Fibroblast of the aortic adventitia (primary cell): ENCODE results near the gene GMDS. TPM values are rescaled to one million over a fixed set of nuclear protein-coding genes. Genes with fewer than 3 reads are reported as not detected.

ENCODE experiments used
- DNase-seq: peaks from one replicate; pipeline ENCODE4 v3.0.0-alpha.2; 2010; ENCODE audit warnings: low read depth
- H3K4me3 ChIP-seq: 2 replicates; pipeline ENCODE4 v1.5.1; 2011; ENCODE audit warnings: low read depth, mild to moderate bottlenecking, control low read depth, low read length, moderate library complexity
- total RNA-seq: library from RNA; depleted of rRNA; stranded (reverse); fragments of >200 nt; gene quantifications from 2 replicates; pipeline ENCODE4 v1.2.3, GENCODE V29; 2012; ENCODE audit warnings: low replicate concordance
- TF ChIP-seq, protein P1 (sequence below): IDR thresholded peaks from 2 replicates; pipeline ENCODE4 v1.5.1; 2011; ENCODE audit warnings: mild to moderate bottlenecking, low read length, control low read depth, inconsistent platforms; ENCODE audit not compliant: insufficient read depth

The GMDS gene
- total RNA-seq, 1 donor, result 15.9 TPM

DNA sequence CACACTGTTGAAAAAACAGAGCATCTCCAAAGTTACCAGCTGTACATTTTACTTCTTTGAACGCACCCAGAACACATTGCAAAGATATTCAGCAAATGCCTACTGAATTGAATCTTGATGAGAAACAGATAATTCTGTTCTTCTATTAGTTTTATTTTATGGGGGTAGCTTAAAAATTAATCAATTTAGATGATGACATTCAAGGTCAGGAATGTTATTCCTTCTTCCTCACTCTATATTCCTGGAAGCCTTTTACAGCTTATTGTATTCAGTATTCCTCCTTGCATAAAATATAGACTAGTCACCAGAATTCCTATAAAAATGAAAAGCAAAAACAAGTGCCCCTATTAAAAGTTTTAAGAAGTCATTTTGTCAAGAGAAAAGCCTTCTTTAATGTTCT lies 21.4 kb upstream of the GMDS start:
- no peak for DNase-seq
- TF ChIP-seq, protein P1, sequence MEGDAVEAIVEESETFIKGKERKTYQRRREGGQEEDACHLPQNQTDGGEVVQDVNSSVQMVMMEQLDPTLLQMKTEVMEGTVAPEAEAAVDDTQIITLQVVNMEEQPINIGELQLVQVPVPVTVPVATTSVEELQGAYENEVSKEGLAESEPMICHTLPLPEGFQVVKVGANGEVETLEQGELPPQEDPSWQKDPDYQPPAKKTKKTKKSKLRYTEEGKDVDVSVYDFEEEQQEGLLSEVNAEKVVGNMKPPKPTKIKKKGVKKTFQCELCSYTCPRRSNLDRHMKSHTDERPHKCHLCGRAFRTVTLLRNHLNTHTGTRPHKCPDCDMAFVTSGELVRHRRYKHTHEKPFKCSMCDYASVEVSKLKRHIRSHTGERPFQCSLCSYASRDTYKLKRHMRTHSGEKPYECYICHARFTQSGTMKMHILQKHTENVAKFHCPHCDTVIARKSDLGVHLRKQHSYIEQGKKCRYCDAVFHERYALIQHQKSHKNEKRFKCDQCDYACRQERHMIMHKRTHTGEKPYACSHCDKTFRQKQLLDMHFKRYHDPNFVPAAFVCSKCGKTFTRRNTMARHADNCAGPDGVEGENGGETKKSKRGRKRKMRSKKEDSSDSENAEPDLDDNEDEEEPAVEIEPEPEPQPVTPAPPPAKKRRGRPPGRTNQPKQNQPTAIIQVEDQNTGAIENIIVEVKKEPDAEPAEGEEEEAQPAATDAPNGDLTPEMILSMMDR, result no peak
- no peak overlapping the region for H3K4me3 ChIP-seq

DNA sequence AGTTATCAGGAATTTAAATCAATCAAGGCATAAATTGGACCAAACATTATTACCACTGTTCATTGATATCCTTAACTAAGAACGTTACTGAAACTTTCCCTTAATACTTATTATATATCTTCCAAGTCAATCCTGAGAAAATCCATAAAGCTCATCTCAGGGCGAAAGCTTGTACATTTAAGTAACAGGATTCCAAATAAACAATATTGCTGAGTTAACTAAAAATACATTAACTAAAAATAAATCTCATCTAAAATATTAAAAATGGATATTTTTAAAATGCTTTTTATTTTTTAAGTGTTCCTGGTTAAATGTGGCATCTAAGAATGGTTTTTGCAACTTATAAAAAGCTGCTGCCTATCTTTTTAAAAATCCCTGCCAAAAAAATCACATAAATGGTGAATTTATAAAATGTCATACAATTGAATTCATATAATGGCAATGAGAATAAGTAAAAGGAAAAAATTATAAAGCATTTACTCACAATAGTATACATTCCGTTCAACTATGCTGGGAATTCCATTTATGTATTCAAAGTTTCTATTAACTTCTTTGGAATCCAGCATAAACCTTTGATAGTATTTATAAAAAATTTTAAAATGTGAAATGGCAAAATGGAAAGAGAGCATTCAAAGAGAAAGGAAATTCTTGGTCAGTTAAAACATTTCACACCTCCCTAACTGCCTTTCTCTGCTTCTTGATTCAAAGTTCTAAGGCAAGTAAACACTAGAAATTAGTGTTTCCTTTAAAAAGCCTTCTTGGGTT lies 20.8 kb upstream of the GMDS start:
- no peak overlapping the region for H3K4me3 ChIP-seq
- TF ChIP-seq, protein P1, result no peak
- DNase-seq, result no peak

DNA sequence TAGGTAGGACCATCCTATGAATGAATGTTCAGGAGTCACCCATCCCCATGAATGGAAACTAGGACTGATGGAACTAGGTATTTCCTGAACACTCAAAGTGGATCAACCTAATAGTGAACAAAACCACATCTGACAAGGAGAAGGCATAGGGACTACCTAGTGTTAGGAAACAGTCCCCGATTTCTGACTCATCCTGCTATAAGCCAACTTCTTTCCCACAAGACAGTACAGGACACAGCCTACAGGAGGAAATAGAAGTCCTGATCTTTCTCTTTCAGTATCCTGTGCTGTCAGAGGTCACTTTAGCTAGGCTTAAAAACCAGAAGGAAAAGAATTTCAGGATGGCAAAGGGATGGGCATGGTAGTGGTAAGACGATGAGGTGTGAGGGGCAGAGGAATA lies 19.5 kb upstream of the GMDS start:
- TF ChIP-seq, protein P1, result no peak
- peak; percentile 27 for DNase-seq
- no peak overlapping the region for H3K4me3 ChIP-seq

DNA sequence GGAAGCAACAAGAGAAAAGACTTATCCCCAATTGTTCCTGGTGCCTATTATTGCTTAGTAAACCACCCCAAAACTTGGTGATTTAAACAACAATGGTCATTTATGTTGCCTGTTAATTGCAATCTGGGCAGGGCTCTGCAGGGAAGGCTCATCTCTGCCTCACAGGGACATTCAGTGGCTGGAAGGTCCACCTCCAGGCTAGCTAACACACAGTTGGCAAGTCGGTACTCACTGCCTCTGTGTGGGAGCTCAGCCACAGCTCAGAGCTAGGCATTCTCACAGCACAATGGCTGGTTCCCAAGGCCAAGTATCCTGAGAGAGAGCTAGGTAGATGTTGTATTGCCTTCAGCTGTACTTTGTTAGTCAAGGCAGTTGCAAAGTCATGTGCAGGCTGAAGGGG lies 18.5 kb upstream of the GMDS start:
- H3K4me3 ChIP-seq, result no peak overlapping the region
- TF ChIP-seq, protein P1, result no peak
- DNase-seq, result no peak

DNA sequence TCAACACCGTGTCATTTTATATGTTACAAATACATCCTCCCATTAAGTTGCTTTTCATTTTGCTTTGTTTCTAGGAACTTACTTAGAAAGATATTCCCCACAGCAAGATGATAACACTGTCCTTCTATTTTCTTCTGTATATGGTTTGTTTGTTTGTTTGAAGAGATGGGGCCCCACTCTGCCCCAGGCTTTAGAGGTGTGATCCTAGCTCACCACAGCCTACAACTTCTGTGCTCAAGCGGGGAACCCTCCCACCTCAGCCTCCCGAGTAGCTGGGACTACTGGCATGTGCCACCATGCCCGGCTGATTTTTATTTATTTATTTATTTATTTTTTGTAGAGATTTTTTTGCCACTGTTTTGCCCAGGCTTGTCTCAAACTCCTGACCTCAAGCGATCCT lies 14.2 kb upstream of the GMDS start:
- no peak overlapping the region for H3K4me3 ChIP-seq
- TF ChIP-seq, protein P1, result no peak
- DNase-seq, result no peak

DNA sequence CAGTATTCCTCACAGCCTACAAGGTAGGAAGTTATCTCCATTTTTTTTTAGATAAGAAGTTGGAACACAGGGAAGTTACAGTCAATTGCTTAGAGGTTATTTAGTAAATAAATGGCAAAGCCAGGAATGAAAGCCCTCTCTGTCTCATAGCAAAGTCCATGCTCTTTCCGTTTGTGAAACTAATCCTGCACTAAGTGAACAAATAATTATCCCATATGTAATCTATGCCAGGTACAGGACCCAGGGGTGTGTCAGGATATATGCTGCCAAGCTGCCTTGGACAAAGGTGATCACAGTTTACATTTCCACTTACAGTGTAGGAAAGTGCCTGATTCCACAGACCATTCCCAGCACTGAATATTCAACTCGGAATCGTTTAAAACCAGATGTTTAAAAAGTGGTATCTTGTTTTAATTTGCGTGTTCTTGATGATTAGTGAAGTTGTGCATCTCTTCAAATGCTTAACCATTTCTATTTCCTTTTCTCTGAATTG lies 13.6 kb upstream of the GMDS start:
- H3K4me3 ChIP-seq, result no peak overlapping the region
- DNase-seq, result no peak
- TF ChIP-seq, protein P1, result no peak
